Chondrocyte (in vitro differentiated cells): ENCODE data around the gene RTL1. TPM values are rescaled to one million over a fixed set of nuclear protein-coding genes. Genes with fewer than 3 reads are reported as not detected.

Experiments
- DNase-seq: peaks from one replicate; pipeline ENCODE4 v3.0.0; 2021; ENCODE audit warnings: mixed read lengths, low spot score
- H3K27ac Mint-ChIP-seq: one replicate; pipeline ENCODE4 v1.8.0; 2021; ENCODE audit warnings: mild to moderate bottlenecking, moderate library complexity, mixed read lengths; ENCODE audit not compliant: unreplicated experiment
- H3K27me3 Mint-ChIP-seq: 2 replicates; pipeline ENCODE4 v1.8.0; 2021; ENCODE audit warnings: low read depth, mixed read lengths
- H3K36me3 Mint-ChIP-seq: 2 replicates; pipeline ENCODE4 v1.8.0; 2021; ENCODE audit warnings: low read depth, mixed read lengths
- H3K4me1 Mint-ChIP-seq: 2 replicates; pipeline ENCODE4 v1.8.0; 2021; ENCODE audit warnings: low read depth, mild to moderate bottlenecking, mixed read lengths
- H3K4me3 Mint-ChIP-seq: one replicate; pipeline ENCODE4 v1.8.0; 2021; ENCODE audit warnings: mild to moderate bottlenecking, moderate library complexity, mixed read lengths; ENCODE audit not compliant: unreplicated experiment
- H3K9me3 Mint-ChIP-seq: 2 replicates; pipeline ENCODE4 v1.8.0; 2021; ENCODE audit warnings: low read depth, mixed read lengths
- total RNA-seq: library from RNA; stranded (reverse); gene quantifications from 3 replicates; pipeline ENCODE4 v1.2.1, GENCODE V29; 2021
- TF ChIP-seq, protein P1 (sequence below): fragments of 200-600 bp; sonication (generic); IDR thresholded peaks from 2 replicates; pipeline ENCODE4 v1.5.0; 2021; ENCODE audit warnings: antibody characterized with exemption, mild to moderate bottlenecking, moderate library complexity

The RTL1 gene
- total RNA-seq, 1 donor from 2014 or later = 0.02 TPM

DNA sequence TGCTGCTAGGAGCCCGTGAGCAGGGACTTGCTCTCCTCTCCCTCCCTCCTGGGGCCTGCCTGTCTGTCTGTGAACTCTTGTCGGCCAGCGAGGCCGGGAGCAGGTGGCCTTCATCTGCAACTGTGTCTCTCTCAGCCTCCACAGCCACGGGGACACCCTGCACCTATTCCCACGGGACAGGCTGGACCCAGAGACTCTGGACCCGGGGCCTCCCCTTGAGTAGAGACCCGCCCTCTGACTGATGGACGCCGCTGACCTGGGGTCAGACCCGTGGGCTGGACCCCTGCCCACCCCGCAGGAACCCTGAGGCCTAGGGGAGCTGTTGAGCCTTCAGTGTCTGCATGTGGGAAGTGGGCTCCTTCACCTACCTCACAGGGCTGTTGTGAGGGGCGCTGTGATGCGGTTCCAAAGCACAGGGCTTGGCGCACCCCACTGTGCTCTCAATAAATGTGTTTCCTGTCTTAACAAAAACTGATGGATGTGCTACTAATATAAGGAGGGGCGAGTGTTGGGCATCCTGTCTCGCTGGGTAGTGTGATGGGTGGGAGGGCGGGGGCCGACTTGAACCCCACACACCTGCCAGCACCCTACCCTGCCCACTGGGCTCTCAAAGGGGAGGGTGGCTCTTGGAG is 42.9 kb downstream of the RTL1 start:
- peaks cover 18% of the 10 kb centered on the region for H3K27me3 Mint-ChIP-seq
- TF ChIP-seq, protein P1, sequence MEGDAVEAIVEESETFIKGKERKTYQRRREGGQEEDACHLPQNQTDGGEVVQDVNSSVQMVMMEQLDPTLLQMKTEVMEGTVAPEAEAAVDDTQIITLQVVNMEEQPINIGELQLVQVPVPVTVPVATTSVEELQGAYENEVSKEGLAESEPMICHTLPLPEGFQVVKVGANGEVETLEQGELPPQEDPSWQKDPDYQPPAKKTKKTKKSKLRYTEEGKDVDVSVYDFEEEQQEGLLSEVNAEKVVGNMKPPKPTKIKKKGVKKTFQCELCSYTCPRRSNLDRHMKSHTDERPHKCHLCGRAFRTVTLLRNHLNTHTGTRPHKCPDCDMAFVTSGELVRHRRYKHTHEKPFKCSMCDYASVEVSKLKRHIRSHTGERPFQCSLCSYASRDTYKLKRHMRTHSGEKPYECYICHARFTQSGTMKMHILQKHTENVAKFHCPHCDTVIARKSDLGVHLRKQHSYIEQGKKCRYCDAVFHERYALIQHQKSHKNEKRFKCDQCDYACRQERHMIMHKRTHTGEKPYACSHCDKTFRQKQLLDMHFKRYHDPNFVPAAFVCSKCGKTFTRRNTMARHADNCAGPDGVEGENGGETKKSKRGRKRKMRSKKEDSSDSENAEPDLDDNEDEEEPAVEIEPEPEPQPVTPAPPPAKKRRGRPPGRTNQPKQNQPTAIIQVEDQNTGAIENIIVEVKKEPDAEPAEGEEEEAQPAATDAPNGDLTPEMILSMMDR = no peak
- no peak overlapping the region for H3K4me3 Mint-ChIP-seq
- DNase-seq = peak; percentile 89
- H3K27ac Mint-ChIP-seq = no peak overlapping the region
- H3K4me1 Mint-ChIP-seq = no peaks in the 10 kb centered on the region
- H3K36me3 Mint-ChIP-seq = no peaks in the 10 kb centered on the region
- H3K9me3 Mint-ChIP-seq = no peaks in the 10 kb centered on the region

GRCh38 chr14:100859781-100860180 is 43.7 kb downstream of the RTL1 start:
- H3K27ac Mint-ChIP-seq = no peak overlapping the region

DNA sequence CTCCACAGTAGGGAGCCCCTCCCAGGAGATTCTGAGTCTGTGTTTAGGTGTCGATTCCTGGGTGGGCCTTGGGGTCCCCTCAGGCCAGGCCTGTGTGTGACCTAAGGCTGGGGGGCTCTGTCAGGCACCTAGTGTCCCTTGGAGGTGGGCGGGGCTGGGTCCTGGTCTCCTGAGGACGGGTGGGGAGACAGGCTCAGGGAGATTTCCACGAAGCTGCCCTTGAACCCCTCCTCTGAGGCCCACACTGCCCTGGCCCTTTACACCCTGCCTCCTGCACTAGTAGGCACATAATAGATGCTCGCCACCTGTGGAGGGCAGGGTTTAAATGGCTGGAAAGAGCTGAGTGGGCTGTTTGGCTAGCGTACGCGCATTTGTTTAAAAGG is 44.7 kb downstream of the RTL1 start:
- Mint-ChIP-seq H3K4me3 (no peak overlapping the region), H3K4me1 (no peaks in the 10 kb centered on the region), H3K27me3 (peaks cover 16% of the 10 kb centered on the region), H3K27ac (no peak overlapping the region), H3K36me3 (no peaks in the 10 kb centered on the region), H3K9me3 (no peaks in the 10 kb centered on the region)
- TF ChIP-seq, protein P1 = no peak
- peak; percentile 80 for DNase-seq

More at GRCh38 chr14:100859781-100860180, 43.7 kb downstream of the RTL1 start:
- H3K4me3 Mint-ChIP-seq = no peak overlapping the region
- peak; percentile 55 for DNase-seq
- no peaks in the 10 kb centered on the region for H3K9me3 Mint-ChIP-seq
- H3K27me3 Mint-ChIP-seq = peaks cover 18% of the 10 kb centered on the region
- TF ChIP-seq, protein P1 = no peak
- no peaks in the 10 kb centered on the region for H3K4me1 Mint-ChIP-seq
- no peaks in the 10 kb centered on the region for H3K36me3 Mint-ChIP-seq

DNA sequence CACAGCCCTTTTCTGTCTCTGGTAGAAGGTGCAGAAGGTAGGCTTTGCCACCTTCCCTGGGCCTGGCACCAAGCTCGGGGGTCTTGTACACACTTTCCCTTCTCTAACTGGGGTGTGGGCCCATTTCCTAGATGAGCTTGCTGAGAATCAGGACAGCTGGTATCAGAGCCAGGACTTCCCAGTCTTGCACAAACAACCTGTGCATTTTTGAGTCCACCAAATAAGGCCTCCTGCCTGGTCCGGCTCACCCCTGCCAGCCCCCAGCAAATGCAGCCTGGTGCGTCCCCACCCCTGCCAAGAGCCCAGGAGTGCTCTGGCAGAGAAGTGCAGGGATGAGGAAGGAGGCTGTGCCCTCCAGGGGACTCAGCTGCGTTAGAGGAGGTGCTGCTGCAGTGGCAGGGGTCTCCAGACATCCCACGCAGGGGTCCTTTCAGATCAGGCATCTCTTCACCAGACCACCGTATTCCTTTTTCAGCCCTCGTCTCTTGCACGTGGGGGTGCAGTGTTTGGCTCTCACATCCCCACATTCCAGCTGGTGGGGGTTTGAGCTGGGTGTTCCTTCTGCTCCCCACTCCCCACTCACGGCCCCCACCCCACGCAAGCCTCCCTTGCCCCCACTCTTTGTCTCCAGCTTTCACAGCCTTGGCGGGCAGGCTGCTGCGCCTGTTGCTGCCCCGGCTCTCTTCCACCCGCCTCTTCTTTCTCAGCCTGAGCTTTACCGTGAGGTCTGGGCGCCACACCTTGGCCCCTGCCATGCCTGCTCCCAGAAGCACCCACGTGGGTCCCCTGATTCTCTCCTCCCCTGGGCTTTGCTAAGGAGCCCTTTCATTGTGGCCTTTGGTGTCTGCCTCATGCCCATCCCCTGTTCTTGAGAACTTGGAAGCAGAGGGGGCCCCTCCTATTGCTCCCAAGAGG is 45.3 kb downstream of the RTL1 start:
- H3K36me3 Mint-ChIP-seq = no peaks in the 10 kb centered on the region
- TF ChIP-seq, protein P1 = no peak
- H3K4me3 Mint-ChIP-seq = no peak overlapping the region
- H3K9me3 Mint-ChIP-seq = no peaks in the 10 kb centered on the region
- peaks cover 16% of the 10 kb centered on the region for H3K27me3 Mint-ChIP-seq
- no peak overlapping the region for H3K27ac Mint-ChIP-seq
- no peaks in the 10 kb centered on the region for H3K4me1 Mint-ChIP-seq
- DNase-seq = peak; percentile 63

GRCh38 chr14:100857233-100857922 is 46.1 kb downstream of the RTL1 start:
- DNase-seq = peak; percentile 4
- TF ChIP-seq, protein P1 = no peak

More at GRCh38 chr14:100857233-100857922, 46.1 kb downstream of the RTL1 start:
- H3K9me3 Mint-ChIP-seq = no peaks in the 10 kb centered on the region
- H3K4me3 Mint-ChIP-seq = no peak overlapping the region
- no peak overlapping the region for H3K27ac Mint-ChIP-seq
- peaks cover 13% of the 10 kb centered on the region for H3K27me3 Mint-ChIP-seq
- no peaks in the 10 kb centered on the region for H3K4me1 Mint-ChIP-seq
- no peaks in the 10 kb centered on the region for H3K36me3 Mint-ChIP-seq
